ENCODE results near the gene DIO3.

Gene DIO3

DNA sequence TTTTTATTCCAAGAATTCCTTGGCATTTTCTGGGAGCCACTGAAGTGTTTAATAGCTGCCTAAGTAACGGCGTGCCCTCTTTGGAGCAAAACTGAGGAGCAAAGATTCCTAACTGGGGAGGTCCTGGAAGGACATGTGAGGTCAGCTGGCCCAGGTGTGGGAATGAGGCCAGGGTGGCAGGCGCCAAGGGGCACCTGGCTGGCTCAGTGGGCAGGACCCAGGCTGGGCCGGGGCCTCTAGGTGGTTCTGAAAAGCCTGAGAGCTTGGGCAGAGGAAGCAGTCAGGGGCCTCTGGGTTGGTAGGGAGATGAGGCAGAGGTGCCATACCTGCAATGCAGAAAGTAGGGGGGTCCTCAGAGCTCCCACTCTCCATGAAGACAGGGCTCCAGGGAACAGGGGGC, 27.1 kb upstream of the DIO3 start:
- no peak for DNase-seq (ENCODE audit: low read depth)
- TF ChIP-seq, protein P1, sequence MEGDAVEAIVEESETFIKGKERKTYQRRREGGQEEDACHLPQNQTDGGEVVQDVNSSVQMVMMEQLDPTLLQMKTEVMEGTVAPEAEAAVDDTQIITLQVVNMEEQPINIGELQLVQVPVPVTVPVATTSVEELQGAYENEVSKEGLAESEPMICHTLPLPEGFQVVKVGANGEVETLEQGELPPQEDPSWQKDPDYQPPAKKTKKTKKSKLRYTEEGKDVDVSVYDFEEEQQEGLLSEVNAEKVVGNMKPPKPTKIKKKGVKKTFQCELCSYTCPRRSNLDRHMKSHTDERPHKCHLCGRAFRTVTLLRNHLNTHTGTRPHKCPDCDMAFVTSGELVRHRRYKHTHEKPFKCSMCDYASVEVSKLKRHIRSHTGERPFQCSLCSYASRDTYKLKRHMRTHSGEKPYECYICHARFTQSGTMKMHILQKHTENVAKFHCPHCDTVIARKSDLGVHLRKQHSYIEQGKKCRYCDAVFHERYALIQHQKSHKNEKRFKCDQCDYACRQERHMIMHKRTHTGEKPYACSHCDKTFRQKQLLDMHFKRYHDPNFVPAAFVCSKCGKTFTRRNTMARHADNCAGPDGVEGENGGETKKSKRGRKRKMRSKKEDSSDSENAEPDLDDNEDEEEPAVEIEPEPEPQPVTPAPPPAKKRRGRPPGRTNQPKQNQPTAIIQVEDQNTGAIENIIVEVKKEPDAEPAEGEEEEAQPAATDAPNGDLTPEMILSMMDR (IDR thresholded peaks at IDR 0.05; ENCODE audit: insufficient read depth, low read depth, low read length, missing control alignments) = no peak

DNA sequence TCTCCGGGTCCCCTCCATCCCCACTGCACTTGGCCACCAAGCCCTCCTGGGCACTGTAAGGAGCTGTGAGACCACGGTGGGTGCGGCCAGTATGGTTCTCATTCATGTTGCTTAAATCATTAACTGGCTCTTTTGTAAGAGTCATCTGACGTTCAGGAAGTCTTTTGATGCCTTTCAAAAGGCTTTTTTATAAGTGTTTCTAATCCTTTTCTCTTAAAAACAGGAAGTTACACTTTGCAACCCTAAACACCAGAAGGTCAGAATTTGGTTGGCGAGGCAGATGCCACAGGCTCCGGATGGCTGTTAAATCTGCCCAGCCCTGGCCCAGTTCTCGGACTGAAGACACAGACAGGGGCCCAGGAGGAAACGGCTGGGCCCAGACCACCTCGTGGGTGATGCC, 26.1 kb upstream of the DIO3 start:
- H3K4me3 ChIP-seq (ENCODE audit: low read depth, low read length) = no peak overlapping the region
- TF ChIP-seq, protein P1 (IDR thresholded peaks at IDR 0.05; ENCODE audit: insufficient read depth, low read depth, low read length, missing control alignments) = no peak

More for the DNA sequence above, 27.1 kb upstream of the DIO3 start:
- H3K4me3 ChIP-seq (ENCODE audit: low read depth, low read length) = no peak overlapping the region

DNA sequence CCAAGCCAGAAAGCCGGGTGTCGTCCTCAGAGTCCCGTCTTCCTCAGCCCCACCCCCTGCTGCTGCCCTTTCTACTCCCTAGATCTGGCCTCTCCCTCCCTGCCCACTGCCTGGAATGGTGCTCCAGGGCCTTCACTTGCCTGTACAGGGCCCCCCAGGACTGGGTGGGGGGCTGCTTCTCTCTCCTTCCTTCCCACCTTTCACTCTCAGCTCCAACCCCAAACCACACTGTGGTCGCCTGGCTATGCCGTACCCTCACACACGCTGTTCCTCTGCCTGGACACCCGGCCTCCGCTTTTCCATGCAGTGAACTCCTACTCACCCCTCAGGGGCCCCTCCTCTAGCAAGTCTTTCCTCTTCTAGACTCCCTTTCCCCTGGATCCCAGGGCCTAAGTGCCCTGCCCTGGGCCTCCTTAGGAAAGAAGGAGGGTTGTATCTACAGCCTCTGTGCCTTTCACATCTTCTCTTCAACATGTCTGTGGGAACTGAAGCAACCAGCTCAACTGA, 25.5 kb upstream of the DIO3 start:
- no peak for DNase-seq (ENCODE audit: low read depth)
- TF ChIP-seq, protein P1 (IDR thresholded peaks at IDR 0.05; ENCODE audit: insufficient read depth, low read depth, low read length, missing control alignments) = no peak
- no peak overlapping the region for H3K4me3 ChIP-seq (ENCODE audit: low read depth, low read length)

More for the DNA sequence above, 26.1 kb upstream of the DIO3 start:
- DNase-seq (ENCODE audit: low read depth) = no peak

DNA sequence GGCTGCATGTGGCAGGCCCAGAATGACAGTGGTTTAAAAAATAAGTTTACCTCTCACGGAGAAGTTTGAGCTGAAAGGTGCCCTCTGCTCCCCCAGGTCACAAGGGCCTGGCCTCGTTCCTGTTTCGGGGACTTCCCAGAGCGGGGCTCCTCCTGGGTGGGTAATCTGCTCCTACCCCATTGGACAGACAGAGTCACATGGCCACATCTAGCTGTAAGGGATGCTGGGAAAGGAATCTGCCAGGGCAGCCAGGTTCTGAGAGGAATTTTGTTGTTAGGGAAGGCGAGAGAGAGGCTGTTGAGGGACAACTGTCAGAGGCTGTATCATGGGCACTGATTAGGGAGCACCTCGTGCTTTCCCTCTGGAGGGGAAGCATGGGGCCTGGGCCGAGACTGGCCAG, 24.0 kb upstream of the DIO3 start:
- H3K4me3 ChIP-seq (ENCODE audit: low read depth, low read length) = no peak overlapping the region
- DNase-seq (ENCODE audit: low read depth) = no peak
- TF ChIP-seq, protein P1 (IDR thresholded peaks at IDR 0.05; ENCODE audit: insufficient read depth, low read depth, low read length, missing control alignments) = no peak

DNA sequence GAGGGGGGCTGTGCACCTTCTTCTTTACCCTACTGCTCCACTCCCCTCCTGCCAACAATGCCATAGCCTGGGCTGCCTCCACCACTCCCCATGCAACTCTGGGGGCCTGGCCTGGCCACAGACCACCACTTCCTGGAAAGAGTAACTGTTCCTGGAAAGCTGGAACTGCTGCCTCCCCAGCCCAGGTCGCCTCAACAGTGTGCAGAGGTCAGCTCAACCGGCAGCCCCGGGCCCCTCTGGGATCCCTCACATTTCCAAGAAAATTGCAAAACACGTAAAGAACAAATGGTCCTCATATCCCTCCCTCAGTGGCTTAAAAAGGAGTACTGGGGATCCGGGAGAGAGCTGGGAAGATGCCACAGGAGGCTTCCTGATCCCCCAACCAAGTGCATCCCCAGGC, 22.4 kb upstream of the DIO3 start:
- no peak for DNase-seq (ENCODE audit: low read depth)
- H3K4me3 ChIP-seq (ENCODE audit: low read depth, low read length) = no peak overlapping the region
- TF ChIP-seq, protein P1 (IDR thresholded peaks at IDR 0.05; ENCODE audit: insufficient read depth, low read depth, low read length, missing control alignments) = no peak

DNA sequence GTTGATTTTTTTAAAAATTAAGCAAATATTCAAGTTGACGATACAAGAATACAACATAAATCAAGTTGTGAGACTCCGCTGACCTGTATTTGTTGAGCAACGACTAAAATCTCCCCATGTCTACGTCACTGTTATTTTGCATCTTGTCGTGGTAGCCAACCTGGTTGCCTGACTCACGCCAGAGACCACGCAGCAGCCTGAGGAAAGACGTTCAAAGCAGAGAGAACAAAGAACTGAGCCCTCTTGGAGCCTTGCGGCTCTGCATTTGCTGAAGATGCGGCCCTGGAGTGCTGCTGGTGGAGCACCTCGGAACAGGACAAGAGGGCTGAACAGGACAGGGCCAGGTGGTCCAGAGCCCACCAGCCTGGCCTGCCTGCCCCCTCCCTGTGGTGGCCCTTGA, 21.4 kb upstream of the DIO3 start:
- no peak overlapping the region for H3K4me3 ChIP-seq (ENCODE audit: low read depth, low read length)
- no peak for DNase-seq (ENCODE audit: low read depth)
- TF ChIP-seq, protein P1 (IDR thresholded peaks at IDR 0.05; ENCODE audit: insufficient read depth, low read depth, low read length, missing control alignments) = no peak
